GM19035 (cell line): Measurements from ENCODE around the gene ATE1.

ENCODE experiments used
- ATAC-seq: cut with Tn5 transposase; IDR thresholded peaks from one replicate; pipeline ENCODE4 v1.9.1; 2021; ENCODE audit not compliant: unreplicated experiment

The ATE1 gene

GRCh38 chr10:121741248-121741792 lies 186.5 kb downstream of the ATE1 start:
- no peak for ATAC-seq

GRCh38 chr10:121740069-121740468 lies 187.8 kb downstream of the ATE1 start:
- ATAC-seq, result no peak

DNA sequence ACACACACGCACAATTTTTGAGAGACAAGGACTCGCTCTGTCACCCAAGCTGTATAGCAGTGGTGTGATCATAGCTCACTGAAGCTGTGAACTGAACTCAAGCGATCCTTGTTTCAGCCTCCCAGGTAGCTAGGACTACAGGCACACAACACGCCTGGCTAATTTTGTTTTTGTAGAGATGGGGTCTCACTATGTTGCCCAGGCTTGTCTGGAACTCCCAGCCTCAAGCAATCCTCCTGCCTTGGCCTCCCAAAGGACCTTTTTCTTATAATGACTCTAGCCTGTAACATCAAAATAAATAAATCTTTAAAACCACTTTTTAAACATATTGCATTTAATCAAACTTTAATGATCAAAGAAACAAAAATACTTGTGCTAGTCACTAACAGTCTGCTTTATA lies 188.7 kb downstream of the ATE1 start:
- ATAC-seq, result no peak

DNA sequence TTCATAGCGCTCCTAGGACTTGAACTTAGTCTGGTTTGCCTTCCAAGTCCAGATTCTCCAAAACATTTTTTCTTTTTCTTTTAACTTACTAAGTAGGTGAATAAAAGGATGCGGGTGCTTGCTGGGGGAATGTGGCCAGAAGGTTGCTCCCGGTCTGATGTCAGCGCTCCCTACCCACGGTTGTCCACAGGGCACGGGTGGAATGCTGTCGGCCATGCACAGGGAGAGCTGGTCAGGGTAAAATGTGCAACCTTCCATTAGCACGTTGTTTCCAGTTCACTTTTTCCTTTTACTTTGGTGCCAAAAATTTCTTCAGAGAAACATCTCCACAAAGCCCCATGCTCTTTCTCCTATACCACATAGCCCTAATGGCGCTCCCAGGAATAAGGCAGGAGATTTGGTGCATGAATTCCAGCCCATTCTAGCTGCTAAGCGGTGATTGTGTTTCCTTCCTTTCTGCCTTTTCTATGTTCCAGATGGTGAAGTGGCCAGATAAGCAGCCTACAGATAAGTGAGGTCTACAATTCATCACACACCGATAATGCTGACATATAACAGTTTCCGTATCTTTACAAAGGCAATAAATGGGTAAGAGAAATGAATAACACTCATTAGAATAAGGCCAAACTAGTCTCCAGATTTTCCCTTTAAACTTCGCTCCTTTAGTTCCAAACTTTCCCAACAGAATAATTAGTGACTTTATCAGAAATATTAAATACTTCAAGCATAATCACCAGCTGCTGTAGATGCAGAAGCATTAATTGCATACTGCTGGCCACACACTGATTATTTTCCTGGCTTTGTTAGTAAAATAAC lies 191.3 kb downstream of the ATE1 start:
- ATAC-seq, result no peak

DNA sequence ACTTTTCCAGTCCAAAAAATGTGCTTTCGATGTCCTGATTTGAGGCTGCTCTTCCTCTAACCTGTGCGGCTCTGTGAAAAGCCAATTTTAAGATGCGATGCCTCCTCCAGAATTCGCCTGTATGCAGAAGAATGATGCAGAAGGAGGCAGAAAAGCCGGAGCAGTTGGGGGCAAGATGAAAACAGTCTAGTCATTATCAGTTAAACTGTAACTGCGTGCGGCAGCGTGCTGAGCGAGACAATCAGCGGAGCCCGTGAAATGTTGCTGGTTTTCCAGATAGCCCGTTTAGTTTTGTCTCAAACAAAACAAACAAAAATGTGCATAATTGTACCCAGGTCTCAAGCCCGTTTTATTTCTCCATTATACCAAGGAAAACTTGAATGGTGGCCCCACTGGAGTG lies 192.6 kb downstream of the ATE1 start:
- no peak for ATAC-seq

DNA sequence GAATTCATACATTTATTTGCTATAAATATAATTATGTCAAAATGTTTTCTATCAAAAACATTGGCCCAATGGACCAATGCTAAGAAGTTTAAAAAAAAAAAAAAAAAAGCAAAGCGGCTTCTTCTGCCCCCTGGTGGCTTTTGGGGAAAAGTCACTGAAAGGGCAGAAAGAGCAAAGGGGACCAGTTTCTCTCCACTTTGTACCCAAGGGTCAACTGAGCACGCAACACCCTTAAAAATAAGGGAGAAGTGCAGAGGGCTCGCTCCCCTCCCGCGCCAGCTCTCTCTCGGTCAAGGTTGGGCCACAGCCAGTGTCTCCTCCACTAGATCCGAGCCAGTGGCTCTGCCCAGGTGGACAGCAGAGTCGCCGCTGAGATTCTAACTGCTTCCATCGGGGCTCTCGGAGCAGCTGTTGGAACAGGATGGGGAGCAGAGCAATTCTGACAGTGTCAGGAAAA lies 193.2 kb downstream of the ATE1 start:
- ATAC-seq, result no peak

DNA sequence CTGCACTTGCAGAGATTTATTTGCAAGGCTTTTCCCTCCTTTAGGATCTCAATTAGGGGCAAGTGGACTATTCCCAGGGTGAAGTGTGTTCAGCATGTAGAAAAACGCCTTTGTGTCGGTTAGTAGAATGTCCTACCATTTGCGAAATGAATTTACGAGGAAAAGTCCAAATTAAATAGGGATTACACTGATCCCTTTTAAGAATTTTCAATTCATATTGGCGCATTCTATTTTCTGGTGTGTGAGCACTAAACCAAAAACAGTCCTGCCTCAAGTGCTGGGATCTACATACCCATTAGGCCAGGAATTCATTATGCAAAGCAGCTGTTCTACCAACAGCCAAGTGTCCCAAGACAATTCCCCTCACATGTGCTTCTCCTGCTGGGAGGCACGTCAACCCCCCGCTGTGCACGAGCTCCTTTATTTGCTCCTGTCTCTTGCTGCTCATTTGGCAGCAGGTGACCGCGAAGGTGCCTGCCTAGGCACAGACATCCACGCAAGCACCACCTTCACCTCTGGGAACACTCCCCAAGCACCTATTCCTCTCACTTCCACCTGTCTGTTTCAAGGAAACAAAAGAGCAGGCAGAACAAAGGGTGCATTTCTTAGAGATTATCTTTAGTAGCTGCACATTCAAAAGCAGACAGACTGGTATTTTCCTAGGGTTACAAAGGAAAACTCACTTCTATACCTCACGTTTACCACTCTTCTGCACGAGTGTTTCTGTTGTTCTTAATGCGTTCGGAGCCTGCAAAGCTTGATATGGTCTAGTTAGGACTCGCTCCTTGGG lies 195.0 kb downstream of the ATE1 start:
- ATAC-seq, result no peak

DNA sequence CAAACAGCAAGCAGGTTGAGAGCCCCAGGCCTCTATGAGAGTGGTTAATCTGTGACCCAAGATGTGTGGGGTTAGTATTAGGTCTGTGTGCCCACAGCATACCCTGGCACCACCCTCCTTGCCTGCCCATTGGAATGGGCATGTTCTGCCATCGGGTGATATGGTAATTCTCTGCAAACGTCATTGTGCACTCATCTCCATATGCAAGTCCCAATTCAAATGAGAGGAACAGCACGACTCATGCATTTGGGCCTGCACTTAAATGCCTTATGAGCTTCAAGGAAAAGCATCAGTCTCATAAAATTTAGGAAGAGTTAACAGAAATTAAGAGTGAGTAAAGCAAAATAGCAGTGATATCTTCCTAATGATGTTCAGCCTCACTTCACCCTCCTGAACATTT lies 195.7 kb downstream of the ATE1 start:
- no peak for ATAC-seq

- ATAC-seq, result no peak
These were observed 203.5 kb downstream of the ATE1 start for GRCh38 chr10:121724282-121724681.

DNA sequence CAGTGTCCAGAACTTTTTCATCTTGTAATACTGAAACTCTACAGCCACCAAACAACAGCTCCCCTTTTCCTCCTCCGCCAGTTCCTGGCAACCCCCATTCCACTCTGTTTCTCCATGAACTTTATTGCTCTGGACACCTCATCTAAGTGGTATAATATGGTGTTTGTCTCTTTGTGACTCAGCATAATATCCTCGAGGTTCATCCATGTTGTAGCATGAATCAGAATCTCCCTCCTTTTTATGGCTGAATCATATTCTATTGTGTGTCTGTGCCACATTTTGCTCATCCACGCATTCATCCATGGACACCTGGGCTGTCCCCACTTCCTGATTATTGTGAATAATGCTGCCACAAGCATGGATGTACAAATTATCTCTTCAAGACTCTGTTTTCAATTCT lies 205.2 kb downstream of the ATE1 start:
- no peak for ATAC-seq

GRCh38 chr10:121721257-121721656 lies 206.6 kb downstream of the ATE1 start:
- ATAC-seq, result no peak

DNA sequence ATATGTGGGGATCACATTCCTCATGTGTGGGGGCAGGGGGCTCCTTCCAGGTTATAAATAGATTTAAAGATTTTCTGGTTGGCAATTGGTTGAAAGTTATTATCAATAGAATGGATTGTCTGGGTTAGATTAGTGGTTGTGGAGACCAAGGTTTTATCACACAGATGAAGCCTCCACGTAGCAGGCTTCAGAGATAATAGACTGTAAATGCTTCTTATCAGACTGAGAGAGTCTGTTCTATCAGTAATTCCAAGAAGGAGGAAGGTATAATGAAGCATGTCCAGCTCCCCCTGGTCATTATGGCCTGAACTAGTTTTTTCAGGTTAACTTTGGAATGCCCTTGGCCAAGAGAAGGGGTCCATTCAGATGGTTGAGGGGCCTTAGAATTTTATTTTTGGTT lies 211.9 kb downstream of the ATE1 start:
- no peak for ATAC-seq

DNA sequence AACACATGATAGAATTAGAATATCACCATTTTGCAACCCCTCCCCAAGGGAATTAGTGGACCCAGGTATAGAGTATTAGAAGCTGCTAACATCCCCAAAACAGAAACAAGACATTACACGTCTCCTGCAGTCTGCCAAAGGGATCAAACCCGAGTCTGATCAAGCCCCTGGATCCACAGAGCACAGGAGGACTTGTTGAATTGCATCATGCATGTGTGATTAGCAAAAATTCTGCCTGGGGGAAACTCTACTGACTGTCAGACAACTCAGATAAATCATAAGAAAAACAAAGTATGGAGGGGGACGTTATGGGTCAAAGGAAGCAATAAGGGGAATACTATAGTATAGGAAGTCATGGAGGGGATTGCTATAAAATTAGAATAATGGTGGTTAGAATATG lies 212.8 kb downstream of the ATE1 start:
- no peak for ATAC-seq

- no peak for ATAC-seq
These were observed 214.3 kb downstream of the ATE1 start for GRCh38 chr10:121713486-121713885.

DNA sequence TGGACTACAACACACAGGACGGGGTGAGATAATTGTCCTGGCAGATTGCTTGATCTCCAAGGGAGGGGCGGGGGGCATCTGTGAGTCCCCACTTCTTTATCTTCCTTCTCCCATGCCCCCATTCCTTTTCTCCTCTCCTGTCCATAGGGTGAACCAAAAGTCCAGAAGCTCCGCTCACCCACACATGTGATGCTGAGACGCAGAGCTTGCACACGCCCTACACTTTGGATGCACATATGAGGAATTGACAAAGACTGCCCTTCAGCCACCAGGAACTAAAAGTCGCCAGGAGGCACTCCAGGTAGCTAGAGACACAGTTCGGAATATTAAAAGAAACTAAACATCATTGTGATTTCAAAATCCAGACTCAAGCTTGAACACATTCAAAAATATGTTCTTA lies 216.9 kb downstream of the ATE1 start:
- no peak for ATAC-seq

DNA sequence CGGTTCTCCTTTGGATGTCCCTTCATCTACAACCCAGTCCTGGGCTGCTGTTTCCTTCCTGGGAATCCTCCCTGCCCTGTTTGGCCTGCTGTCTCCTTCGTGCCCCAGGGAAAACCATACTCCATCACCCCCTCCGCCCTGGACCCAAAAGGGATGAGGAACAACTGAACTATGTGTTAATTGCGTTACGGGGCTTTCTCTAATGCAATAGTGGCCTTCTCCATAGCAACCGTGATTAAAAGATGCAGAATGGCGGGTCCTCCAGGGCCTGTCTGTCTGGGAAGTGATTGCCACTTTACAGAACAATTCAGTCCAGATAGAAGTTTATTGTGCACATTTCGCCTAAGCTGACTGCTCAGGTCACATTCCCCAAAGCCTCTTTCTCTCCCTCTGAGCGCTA lies 217.6 kb downstream of the ATE1 start:
- ATAC-seq, result no peak

GRCh38 chr10:121709675-121710073 lies 218.2 kb downstream of the ATE1 start:
- ATAC-seq, result no peak

GRCh38 chr10:121708728-121709674 lies 218.8 kb downstream of the ATE1 start:
- ATAC-seq, result no peak

DNA sequence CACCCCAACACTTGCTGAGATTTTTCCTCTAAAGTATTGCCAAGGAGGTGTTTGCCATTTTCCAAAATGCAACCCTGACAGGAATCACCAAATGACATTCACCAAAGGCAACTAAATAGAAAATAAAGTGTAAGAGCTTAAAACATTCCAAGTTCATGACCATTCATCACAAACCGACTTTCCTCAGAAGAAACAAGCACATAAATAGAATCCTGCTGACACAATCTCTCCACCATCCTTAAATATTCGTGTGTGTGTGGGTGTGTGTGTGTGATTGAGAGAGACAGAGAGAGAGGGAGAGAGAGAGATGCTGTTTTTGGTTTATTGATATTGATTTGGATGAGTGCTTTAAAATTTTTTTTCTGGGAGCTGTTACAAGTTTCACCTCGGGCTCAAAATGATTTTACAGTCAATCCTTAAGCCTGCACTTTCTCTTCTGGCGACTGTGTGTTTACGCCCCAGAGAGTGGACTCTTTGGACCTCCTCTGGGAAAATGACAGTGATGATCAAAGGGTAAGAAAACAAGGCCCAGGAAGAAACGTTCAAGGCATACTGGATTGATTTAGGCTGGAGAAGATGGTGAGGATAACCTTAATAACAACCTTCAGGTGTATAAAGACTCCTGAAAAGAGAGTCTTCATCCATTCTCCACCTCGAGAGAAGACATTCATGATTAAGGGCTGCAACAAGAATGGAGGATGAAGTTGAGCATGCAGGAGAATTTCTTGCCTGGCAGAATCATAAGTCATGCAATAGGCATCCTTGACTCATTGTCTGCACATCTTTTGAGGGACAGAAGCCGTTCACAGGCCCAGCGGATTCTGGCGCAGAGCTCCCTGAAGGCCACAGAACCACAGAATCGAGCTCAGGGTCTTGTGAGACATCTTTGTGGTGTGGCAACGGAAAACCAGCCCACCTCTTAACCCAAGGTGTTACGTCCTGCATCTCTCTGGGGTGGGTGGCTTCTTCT lies 225.2 kb downstream of the ATE1 start:
- ATAC-seq, result no peak

DNA sequence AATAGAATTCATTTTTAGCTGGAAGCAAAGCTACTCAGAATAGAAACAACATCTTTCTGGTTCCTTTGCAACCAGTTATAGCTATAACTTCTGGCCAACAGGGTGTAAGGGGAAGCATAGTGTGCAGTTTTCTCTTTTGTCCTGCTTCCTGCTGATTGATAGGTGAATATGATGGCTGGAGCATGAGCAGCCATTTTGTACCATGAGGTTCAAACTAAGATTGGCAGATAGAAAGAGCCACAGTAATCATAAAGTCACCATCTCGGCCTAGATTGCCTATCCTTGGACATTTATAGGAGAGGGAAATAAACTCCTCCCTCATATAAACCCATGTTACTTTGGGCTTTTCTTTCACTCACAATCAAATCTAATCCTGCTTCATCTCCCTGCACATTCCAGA lies 227.4 kb downstream of the ATE1 start:
- no peak for ATAC-seq
